Fibroblast of skin of right biceps (primary cell): Measurements from ENCODE around the gene MAN1C1.

ENCODE experiments used
- DNase-seq: peaks from one replicate; pipeline ENCODE4 v3.0.0-alpha.2; 2013

MAN1C1 gene

DNA sequence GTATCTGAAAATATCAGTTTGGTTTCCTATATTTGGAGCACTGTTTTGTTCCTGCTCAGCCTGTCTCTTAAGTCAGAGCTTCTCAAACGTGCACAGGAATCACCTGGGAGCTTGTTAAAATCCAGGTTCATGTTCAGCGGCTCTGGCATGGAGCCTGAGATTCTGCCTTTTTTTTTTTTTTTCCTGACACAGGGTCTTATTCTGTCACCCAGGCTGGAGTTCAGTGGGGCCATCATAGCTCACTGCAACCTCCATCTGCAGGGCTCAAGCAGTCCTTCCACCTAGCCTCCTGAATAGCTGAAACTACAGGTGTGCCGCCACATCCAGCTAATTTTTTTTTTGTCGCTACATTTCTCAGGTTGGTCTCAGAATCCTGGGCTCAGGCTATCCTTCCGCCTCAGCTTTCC is 171.2 kb downstream of the MAN1C1 start:
- DNase-seq = no peak

DNA sequence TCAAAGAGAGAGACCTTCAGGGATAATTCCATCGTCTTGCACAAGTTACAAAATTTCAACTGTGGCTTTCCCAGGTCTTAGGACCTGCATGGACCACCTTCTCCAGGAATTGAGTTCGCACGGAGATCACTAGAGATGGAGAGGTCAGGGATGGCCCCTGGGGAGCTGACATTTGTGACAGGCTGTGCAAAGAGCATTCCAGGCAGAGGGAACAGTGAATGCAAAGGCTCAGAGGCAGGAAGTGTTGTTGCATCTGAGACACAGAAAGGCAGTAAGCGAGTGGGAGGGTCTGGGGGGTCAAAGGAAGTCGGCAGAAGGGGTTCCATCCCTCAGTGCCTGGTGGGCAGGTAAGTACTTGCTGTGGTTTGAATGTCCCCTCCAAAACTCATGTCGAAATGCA is 173.9 kb downstream of the MAN1C1 start:
- DNase-seq = no peak

DNA sequence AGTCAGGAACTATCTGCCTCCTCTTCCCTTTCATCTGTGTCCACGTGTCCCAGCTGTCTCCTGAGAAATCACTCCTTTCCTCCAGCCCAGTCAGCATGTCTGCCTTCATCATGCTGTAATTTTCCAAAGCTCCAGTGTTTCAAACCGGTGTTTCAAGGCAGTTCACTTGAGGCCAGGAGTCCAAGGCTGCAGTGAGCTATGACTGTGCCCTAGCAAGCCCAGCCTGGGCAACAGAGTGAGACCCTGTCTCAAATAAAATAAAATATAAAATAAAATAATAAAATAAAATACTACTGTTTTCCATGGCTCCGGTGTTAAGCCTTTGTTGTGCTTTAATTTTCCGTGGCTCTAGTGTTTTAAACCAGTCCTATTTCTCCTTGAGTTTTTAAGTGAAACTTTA is 175.5 kb downstream of the MAN1C1 start:
- no peak for DNase-seq

DNA sequence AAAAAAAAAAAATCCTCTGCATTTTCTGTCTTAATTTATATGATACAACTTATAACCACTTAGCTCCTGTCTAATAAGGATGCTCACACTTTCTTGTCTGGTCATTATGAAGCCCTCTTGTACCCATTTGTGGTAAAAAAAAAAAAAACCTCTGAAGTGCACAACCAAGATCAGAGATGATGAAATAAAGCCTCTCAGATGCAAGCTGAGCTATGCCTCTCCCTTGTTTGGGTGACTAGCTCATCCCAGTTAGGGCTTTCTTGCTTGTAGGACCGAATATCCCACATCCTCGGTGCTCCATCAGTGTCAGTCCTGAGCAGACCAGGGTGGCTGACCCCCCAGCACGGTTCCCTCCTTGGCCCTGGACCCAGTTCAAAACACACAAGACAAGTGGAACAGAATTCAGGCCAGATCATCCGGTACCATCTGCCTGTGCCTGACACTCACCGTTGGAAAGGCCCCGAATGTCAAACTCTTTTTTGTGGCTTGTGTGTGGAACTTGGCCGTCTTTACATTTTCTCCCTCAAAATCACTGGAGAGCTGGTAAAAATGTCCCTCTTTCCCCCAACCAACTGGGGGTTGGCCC is 177.1 kb downstream of the MAN1C1 start:
- no peak for DNase-seq

DNA sequence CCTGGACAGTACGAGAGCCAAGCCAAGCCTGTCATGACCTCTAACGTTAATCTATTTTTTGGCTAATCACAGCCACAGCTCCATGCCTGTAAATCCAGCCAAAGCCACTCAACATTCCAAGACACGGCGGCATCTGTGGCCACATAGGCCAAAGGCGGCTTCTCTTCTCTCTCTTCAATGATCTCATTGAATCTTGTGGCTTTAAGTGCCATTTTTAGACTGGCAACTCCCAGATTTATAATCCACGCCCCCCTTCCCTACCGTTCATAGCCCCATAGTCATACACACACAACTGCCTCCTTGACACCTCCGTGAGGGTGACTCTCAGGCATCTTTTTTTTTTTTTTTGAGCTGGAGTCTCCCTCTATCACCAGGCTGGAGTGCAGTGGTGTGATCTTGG is 177.7 kb downstream of the MAN1C1 start:
- no peak for DNase-seq

DNA sequence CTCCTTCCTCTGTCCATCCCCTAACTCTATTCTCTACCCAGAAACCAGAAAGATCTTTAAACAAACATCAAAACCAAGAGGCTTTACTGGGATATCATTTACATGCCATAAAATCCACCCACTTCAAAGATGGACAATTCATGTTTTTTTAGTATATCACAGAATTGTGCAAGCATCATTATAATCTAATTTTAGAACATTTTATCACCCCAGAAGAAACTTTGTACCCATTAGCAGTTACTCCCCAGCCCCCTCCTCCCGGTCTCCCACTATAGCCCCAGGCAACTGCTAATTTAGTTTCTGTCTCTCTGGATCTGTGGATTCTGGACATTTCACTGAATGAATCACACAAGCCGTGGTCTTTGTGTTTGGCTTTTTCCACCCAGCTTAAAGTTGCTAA is 178.6 kb downstream of the MAN1C1 start:
- no peak for DNase-seq

DNA sequence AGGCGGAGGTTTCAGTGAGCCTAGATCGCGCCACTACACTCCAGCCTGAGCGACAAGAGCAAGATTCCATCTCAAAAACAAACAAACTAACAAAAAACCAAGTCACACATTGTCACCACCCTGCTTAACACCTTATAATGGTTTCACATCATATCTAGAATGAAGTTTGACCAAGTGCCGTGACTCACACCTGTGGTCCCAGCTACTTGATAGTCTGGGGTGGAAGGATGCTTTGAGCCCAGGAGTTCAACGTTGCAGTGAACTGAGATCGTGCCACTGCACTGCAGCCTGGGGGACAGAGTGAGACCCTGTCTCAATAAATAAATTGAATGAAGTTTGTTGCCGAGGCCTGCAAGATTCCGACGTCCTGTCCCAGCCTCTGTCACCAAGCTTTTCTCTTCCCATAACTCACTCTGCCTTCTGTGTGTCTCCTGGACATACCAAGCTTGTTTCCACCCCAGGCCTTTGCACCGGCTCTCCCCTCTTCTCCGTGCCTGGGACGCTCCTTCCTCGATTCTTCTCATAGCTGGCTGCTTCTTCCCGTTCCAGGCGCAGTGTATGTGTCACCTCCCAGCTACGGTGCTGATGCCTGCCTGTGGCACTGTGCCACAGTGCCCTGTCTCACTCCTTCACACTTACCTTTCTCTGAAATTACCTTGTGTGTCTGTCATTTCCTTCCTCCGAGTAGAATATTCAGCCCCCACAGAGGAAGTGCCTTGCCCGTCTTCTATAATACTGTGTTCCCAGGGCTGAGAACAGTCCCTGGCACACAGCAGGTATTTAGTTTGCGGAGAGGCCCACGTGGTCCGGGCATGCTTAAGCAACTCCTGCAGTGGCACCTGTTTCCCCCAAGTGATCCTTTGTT is 179.6 kb downstream of the MAN1C1 start:
- no peak for DNase-seq

DNA sequence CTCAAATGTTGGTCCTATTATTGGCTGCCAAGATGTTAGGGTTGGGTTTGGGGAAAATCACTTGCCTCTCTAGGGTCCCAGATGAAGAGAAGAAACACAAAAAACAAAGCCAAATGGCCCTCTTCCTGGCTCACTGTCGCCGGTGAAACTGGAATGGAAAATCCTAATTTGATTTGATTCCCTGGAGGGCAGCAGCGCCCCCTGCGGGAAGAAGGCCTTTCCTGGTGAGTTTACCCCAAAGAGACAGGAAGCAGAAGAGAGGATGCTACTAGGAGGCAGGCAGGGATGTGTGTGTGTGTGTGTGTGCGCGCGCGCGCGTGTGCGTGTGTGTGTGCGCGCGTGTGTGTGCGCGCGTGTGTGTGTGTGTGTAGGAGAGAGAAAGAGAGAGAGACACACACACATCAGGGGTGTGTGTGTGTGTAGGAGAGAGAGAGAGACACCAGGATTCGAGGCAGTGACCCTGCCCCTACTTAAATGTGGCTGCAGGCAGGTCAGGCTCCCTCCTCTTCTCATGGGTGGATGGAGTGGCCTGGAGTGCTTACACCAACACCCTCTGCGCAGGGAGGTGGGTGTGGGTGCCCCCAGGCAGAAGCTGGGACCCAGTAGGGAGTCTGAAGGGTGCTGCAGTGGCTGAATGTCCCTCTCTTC is 180.3 kb downstream of the MAN1C1 start:
- peak; percentile 74 for DNase-seq

DNA sequence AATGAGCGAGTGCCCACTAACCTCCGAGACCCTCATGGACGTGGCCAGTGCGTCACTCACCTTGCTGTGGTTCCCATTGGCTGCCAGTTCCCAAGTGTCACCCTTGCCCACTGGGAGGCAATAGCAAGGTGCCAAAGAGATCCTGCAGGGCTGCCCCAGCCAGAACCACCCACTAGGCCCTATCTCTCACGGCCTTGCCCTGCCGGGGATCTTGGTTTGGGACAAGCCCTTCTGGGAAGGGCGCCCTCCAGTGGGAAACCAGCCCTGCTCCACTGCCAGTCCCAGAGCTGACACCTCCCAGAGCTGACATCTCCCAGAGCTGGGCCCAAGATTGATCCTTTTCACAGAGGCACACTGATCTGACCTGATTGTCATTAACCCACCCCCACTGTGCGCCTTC is 181.3 kb downstream of the MAN1C1 start:
- no peak for DNase-seq

DNA sequence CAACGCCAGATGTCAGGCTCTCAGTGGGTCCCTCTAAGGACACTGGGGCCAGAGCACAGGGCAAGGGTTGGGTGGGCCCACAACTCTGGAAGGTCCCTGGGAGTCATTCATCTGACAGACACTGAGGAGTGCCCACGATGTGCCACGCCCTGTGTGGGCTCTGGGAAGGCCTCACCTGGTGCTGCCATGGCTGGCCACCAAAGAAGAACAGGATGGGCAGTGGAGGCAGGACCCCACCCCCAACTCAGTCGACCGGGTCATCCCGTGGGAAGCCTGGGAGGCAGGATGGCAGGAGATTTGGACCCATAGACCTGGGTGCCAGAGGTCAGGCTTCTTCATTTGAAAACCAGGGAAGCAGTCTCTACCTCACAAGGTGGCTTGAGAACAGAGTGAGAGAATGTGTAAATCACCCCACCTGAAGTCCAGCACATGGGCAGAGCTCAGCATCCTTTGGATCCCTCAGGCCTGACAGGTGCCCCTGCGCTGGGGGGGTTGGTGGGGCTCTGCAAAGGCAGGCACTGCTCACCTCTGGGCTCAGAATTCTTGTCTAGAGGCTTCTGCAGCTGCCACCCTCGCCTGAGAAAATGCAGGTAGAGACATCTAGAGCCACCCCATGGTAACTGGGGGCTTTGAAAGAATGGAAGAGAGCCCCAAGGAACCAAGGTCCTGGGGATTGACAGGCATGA is 182.2 kb downstream of the MAN1C1 start:
- no peak for DNase-seq

DNA sequence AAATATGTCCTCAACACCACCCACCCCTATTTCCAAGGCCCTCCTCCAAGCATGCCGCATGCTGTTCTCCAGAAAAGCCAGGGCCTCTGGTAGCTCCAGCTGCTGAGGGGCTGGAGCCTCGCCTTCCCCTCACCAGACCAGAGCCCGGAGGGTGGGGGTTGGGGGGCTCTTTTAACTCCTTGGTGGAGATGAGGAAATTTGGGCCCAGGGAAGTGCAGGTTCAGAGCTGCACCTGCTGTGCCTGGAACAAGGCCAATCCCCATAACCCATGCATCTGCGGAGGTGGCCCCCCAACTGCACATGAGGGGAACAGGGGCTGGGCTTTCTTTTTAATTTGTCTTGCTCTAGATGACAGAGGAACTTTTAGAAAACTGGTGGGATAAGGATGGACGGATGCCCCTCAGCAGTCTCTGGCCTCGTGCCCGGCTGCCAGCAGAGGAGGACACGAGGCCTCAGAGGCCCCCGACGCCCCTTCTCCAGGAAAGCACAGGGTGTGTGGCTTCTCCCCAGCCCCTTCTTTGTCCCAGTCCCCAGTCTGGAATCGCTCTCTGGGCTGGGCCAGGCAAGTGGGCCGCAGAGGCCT is 182.9 kb downstream of the MAN1C1 start:
- DNase-seq = no peak

DNA sequence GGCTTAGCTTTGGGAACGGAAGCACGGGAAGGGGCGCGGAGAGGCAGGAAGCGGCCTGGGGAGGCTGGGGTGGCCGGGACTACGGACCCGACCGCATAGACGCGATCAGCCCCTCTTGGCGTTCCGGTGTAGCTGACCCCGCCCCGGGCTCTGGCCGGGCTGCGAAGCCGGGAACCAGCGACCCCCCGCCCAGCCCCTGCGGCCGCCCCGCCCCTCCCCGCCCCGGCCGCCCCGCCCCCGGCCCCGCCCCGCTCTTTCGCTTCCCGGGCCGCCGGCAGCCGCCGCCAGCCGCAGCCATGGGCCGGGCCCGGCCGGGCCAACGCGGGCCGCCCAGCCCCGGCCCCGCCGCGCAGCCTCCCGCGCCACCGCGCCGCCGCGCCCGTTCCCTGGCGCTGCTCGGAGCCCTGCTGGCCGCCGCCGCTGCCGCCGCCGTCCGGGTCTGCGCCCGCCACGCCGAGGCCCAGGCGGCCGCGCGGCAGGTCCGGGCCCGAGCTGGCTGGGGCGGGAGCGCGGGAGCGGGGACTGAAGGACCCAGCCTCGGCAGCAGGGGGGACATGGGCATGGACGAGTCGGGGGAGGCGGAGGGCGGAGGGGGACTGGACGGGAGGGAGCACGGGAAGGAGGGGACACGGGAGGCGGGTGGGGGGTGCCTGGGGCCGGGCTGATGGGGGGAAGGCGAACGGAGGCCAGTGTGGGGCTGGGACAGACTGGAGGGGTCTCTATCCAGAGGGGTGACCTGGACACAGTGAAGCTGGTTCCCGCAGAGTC is 183.5 kb downstream of the MAN1C1 start, which contains the start of gene SELENON:
Gene SELENON, plus strand, starts transcription at position 259 of the 768 bp plus-strand sequence. Its CDS starts 38 bp downstream, at position 297.
- peak; percentile 50 for DNase-seq

DNA sequence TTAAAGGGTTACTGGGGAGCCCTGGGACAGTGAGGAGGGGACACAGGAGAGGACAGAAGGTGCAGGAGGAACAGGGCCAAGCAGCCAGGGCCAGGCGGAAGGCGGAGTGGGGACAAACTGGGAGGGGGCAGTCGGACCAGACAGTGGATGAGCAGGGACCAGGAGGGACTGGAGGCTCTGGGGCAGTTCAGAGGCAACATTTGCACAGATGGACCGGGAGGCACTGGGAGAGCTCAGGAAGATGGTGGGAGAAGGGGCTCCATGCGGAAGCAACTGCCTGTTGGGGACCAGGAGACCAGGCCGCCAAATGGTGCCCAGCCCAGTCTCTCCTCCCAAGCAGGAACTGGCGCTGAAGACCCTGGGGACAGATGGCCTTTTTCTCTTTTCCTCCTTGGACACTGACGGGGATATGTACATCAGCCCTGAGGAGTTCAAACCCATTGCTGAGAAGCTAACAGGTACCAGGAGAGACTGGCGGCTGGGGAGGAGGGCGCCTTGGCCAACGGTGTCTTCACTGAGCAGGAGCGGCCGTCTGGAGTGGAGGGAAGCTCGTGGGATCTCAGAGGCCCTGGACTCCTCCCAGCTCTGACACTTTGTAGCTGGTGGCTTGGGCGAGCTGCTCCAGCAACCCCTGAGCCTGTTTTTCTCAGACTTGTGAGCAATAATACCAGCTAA is 184.2 kb downstream of the MAN1C1 start:
- DNase-seq = no peak

DNA sequence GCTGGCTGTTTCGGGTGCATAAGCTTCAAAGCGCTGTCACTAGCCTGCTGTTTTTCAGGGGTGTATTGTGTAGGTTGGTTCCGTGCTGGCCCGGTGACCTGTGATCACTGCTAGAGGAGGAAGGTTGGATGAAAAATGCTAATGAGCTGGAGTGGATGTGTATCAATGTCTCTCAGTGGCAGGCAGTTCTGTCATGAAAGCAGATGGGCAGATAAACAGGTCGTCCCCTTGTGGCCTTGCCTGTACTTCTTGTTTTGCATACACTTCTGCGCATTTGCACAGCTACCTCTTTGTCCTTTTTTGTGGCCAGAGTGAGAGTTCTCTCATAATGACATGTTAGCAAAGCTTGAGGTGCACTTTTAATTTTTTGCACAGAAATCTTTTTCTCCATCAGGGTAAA is 186.3 kb downstream of the MAN1C1 start:
- no peak for DNase-seq

DNA sequence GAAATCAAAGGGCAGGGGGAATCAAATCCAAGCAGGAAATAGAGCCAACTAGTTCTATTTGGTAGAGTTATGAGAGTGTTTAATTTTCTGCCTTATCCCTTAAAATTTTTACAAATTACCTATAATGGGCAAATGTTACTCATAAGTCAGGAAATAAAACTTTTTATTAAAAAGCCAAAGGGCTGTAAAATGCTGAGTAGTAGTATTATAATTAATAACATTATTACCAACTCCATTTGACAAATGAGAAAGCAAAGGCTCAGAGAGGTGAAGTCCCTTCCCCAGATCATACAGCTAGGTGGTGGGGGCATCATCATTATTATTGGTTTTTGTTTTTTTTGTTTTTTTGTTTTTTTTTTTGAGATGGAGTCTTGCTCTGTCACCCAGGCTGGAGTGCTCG is 186.8 kb downstream of the MAN1C1 start:
- DNase-seq = no peak

DNA sequence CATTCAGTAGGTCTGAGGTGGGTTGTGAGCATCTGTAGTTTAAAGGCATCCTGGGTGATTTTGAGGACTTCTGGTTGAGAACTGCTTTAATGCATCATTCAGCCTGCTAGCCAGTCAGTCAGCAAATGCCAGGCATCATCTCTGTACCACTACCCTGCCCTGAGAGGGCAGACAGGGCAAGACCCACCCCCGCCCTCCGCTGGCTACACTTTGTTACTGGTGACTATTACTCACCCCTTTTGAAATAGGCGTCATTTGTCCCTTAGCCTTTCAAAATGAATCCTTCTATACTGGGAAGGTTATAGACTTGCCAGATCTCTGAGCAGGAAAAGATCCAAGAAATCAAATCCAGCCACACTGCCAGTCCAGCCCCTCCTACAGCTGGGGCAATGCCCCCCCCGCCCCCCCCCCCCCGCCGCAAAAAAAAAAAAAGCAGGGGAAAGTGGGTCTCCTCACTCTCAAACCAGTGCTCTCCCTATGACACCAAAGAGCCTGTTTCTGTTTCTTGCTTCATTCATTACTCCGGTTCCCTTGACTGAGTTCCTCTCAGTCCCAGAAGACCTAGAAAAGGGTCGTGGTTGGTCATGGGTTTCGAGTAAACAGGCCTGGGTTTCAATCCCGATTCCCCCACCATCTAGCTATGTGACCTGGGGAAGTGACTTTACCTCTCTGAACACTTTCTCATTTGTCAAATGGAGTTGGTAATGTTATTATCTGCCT is 187.8 kb downstream of the MAN1C1 start:
- DNase-seq = no peak

DNA sequence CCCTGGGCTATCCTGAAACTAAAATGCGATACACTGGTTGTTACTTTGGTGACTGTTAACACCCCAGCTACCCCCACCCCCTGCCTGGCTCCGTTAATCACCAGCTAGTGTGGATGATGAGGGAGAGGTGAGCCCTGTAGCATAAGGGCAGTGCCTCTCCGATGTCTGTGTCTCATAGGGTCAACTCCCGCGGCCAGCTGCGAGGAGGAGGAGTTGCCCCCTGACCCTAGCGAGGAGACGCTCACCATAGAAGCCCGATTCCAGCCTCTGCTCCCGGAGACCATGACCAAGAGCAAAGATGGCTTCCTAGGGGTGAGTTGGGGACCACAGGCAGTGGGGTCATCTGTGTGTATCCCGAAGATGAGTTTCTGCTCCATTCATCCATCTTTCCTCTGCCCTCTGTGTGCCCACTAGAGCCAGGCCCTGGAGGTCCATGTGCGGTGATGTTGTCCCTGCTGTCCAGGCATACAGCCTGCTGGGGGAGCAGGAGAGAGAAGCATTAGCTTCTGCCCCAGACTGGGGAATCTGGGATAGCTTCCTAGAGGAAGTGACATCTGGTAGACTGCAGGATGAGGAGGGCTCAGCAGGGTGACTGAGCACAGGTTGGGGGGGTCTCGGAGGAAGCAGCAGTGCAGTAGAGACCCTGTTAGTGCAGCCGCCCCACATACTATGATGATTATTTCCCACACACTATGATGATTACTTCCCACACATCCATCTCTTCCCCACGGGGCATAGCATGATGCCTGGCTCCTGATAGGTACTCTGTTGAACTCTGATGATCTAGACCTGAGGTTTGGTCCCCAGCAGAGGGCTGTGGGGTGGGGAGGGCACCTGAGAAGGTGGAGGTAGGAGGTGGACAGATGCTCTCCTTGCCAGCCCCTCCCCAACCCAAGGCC is 188.6 kb downstream of the MAN1C1 start:
- DNase-seq = no peak

DNA sequence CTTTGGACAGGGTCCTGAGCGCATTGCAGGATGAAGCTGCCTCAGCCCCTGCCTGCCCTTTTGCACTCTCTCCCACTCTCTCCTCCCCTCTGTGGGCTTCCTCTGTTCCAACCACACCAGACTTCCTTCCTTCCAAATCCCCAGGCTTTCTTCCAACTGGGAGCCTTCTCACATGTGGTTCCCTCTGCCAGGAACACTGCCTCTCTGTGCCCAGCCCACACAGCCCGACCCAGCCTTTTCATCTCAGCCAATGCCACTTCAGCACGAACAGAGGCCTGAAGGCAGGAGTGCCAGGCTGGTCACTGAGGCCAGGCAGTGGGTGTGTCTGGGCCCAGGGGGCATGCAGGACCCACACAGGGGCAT is 189.3 kb downstream of the MAN1C1 start:
- no peak for DNase-seq

DNA sequence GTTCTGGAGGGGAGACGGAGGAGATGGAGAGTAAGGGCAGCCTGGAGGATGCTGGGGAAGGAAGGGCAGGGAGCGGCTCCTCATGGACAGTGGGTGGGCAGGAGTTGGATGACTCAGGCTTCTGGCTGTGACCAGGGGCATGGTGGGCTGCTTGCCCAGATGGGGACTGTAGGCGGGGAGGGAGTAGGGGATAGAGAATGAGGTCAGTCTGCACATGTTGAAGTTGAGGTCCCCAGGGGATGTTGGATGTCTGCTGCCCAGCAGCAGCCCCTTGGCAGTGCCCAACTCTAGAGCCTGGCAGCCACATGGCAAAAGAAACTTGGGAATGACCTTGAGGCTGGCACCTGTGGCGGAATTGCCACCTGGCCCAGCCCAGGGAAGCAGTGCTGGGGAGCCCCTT is 189.8 kb downstream of the MAN1C1 start:
- DNase-seq = no peak
